HG03378 (cell line): ENCODE measurements around the gene HPF1.
"Not testable (repeated sequence)": the region's sequence is repeated elsewhere in the genome, so short reads cannot be mapped to it uniquely, and the experiment has no call there.

Experiments
- ATAC-seq: cut with Tn5 transposase; IDR thresholded peaks from one replicate; pipeline ENCODE4 v1.9.1; 2021; ENCODE audit warnings: mild to moderate bottlenecking, moderate library complexity; ENCODE audit not compliant: unreplicated experiment

Gene HPF1

GRCh38 chr4:169741569-169741968, 16.2 kb downstream of the HPF1 start:
- ATAC-seq, result no peak

- ATAC-seq, result not testable (repeated sequence)
These were observed 19.1 kb downstream of the HPF1 start for GRCh38 chr4:169738604-169739003.

DNA sequence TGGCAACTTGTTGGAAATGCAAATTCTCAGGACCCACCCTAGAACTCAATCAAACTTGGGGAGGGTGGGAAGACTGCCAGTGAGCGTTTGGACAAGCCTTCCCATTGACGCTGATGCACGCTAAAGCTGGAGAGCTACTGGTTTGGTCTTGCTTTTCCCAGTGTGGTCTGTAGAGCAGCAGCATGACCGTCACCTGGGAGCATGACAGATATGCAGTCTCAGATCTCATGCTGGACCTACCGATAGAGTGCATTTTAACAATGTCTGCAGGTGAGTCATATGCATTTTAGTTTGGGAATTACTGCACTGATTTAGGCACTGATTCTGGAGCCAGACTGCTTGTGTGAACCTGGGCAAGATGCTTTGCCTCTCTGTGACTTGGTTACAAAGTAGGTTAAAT, 27.2 kb downstream of the HPF1 start:
- no peak for ATAC-seq

DNA sequence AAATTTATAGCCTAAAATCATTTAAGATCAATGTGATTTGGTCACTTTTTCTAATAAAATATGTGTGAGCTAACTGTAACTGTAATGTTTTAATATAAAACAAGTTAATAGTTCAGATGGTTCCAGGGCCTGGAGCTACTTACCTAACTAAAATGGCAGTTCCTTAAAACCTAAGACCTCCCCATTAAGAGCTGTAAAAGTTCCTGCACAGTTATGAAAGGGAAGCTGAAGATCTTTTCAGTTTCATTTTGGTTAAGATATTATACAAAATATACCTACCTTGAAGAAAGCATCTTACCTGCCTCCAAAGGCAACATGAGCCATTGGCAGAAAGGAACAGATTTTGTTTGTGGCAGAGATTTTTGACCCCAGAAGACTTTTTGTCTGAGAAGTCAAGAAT, 30.1 kb downstream of the HPF1 start:
- no peak for ATAC-seq

GRCh38 chr4:169724260-169724659, 33.5 kb downstream of the HPF1 start:
- ATAC-seq, result no peak

DNA sequence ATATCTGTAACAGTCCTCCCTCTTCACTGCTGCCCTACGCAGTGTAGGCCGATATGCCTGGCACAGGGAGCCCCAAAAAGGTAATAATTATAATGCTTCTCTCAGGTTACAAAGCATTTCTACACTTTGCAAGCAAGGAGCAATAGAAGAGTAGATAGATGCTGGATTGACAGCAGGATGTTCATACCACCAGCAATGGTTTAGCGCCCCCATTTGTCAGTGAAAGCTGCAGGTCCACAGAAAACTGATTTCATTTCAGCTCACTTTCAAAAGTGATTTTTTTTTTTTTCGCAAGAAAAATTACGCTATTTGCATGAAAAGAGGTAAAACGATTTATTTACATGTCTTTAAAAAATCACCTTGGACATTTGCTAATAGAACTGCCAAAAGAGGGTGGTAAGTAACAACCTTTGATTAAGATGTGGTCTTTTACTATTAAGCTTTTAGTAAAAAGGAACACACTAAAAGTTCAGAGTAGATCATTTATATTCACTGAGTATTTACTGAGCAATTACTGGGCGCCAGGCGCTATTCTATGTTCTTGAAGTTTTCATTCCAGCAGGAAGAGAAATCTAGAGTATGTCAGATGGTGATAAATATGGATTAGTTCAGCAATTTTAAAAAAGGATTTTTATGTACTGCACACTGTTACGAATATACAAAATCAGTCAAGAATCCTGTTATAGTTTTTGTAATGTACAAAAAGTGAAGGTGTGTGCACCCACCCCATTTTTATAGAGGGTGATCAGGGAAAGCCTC, 34.4 kb downstream of the HPF1 start:
- no peak for ATAC-seq

DNA sequence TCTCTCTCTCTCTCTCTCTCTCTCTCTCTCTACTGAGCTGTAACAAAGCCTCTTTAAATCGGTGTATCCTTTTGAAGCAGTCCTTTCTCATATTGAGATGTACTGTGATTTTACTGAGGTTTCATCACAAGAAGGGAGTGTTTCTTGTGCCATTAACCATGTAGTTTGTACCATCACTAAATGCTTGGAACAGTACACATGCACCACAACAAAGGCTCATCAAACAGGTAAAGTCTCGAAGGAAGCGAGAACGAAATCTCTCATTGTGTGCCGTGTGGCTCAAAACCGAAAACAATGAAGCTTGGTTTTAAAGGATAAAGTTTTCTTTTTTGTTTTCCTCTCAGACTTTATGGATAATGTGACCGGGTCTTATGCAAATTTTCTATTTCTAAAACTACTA, 37.2 kb downstream of the HPF1 start:
- no peak for ATAC-seq

- ATAC-seq, result no peak
These were observed 41.1 kb downstream of the HPF1 start for GRCh38 chr4:169716677-169717076.

GRCh38 chr4:169715826-169716225, 41.9 kb downstream of the HPF1 start:
- ATAC-seq, result no peak

- no peak for ATAC-seq
These were observed 49.6 kb downstream of the HPF1 start for GRCh38 chr4:169707958-169708643.

DNA sequence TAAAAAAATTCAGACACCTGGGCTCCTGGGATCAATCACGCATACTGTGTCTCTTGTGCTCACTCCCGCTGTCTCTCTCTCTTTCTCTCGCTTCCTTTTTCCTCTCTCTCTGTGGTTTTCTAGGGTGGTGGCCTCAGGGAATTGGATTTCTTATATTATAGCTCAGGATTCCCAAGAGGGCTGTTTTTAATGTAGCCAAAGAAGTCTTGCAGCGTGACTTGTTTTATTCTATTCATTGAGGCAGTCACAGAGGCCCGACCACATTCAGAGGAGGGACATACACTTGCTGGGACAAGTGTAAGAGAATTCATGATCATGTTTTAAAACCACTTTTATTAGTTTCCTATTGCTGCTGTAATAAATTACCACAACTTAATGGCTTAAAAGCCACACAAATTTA, 59.4 kb downstream of the HPF1 start:
- no peak for ATAC-seq

DNA sequence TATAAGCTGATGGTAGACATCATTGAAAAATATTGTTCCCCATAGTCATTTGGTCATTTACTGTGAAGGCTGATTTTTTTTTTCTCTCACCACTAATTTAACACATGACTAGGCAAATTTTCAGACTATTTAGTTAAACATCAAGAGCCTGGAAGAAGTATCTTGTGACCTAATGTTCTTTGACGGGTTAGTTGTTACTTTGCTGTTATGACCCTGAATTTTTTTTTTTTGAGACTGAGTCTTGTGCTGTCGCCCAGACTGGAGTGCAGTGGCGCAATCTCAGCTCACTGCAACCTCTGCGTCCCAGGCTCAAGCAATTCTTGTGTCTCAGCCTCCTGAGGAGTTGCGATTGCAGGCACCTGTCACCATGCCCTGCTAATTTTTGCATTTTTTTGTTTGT, 67.0 kb downstream of the HPF1 start:
- no peak for ATAC-seq

DNA sequence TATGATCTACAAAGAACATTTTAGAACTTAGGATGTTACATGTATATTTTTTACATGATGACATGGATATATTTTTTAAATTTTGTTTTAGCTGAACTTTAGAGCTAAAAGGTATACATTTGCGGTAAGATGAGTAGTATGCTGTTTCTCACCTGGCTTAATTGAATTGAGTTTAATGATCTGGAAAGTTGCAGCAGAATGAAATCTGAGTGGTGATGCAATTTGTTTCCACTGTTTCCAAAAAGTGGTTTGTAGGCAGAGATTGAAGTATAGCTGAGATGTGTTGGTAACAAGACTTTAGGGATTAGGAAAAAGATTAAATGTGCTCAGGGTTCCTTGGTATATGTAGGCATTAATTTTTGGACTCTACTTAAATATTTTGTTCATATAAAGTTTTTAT, 68.1 kb downstream of the HPF1 start:
- no peak for ATAC-seq

- ATAC-seq, result no peak
These were observed 75.2 kb downstream of the HPF1 start for GRCh38 chr4:169682372-169683047.
